HG03175 (cell line): Measurements from ENCODE around the gene COL7A1.

ENCODE experiments used
- ATAC-seq: cut with Tn5 transposase; IDR thresholded peaks from one replicate; pipeline ENCODE4 v1.9.1; 2021; ENCODE audit warnings: mild to moderate bottlenecking, moderate library complexity; ENCODE audit not compliant: unreplicated experiment

Gene COL7A1

GRCh38 chr3:48592519-48593087 lies 2.5 kb downstream of the COL7A1 start:
- no peak for ATAC-seq

DNA sequence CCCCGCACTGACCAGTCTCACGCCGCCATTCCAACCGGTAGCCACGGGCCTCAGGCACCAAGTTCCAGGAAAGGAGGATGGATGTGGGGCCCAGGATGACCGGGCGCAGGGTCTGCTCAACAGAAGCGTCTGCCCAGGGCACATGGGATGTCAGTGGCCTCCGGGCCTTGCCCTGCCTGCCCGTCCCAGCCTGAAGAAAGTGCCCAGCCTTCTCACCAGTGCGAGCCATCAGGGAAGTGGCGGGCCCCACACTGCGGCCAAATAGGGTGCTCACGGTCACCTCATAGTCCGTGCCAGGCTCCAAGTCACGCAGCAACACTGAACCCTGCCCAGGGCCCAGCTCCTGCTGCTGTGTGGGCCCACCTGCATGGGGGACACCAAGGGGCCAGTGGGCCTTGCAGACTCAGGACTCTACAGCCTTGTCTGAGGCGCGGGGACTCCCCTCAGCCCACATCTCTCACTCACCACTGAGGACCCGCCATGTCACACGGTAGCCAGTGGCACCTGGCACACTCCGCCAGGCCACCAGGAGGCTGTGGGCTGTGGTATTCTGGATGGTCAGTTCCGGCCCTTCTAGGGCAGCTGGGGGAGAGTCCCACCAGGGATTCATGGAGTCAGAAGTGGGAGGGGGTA lies 3.1 kb downstream of the COL7A1 start:
- no peak for ATAC-seq

DNA sequence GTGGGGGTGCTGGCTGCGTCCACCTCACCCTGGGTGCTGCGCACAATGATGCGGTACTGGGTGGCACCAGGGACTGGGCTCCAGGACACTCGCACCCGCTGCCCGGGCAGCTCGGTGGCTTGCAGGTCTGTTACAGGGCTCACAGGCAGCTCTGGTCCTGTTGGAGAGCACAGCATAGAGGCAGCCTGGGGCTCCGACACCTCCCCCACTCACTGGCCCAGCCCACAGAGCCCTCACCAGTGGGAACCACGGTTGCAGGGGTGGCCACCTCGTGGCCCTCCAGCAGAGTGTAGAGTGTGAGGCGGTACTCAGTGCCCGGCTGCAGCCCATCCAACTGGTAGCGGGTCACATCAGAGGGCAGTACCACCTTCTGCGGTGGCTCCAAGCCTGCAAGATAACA lies 3.7 kb downstream of the COL7A1 start:
- ATAC-seq: no peak

DNA sequence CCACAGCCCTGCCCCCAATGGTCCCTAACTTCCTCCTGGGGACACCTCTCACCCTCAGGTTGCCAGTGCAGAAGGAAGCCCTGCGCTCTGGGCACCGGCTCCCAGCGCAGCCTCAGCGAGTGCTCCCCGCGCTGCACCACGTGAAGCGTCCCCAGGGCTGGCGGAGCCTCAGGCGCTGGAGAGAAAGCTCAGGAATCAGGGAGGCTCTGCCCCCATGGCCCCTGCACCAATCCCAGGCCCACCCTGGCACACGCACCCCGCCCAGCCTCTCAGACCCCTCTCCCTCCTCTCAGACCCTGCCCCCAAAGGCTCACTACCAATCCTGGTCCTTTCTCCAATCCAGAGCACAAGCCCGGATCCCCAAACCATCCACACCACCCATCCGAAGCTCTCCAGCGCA lies 6.9 kb downstream of the COL7A1 start:
- no peak for ATAC-seq

- ATAC-seq: no peak
Measured at GRCh38 chr3:48587686-48588085, 7.4 kb downstream of the COL7A1 start.

GRCh38 chr3:48585411-48585810 lies 9.7 kb downstream of the COL7A1 start:
- ATAC-seq: no peak

DNA sequence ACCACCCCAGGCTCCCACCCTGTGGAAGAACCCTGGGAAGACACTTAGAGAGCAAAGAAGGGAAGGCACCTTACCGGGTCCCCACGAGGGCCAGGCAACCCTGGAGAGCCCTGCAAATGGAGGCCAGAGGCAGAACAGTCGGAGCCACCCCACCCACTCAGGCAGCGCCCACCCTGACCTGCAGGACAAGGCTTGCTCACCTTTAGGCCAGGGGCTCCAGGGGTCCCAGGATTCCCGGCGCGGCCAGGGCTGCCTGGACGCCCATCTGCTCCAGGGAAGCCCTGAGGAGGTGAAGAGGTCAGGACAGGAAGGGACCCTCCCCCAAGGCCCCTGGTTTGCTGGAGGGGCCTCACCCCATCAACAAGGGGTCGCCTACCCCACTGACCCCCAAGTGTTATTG lies 10.3 kb downstream of the COL7A1 start:
- ATAC-seq: no peak

- no peak for ATAC-seq
Measured at GRCh38 chr3:48581621-48582481, 13.3 kb downstream of the COL7A1 start.

GRCh38 chr3:48576647-48577046 lies 18.5 kb downstream of the COL7A1 start:
- no peak for ATAC-seq

DNA sequence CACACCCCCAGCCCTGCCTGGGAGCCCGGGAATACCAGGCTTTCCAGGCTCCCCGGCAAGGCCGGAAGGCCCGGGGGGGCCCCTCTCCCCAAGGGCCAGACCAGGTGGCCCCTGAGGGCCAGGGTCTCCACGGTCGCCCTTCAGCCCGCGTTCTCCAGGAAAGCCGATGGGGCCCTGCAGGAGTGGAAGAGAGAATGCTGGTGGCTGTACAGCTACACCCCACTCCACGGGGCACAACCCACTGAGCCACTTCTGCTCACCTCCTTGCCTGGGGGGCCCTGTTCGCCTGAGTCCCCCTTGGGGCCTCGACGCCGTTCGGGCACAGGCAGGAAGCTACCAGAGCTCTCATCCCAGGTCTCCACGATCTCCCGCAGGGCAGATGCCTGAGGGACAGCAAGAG lies 19.8 kb downstream of the COL7A1 start:
- ATAC-seq: no peak

DNA sequence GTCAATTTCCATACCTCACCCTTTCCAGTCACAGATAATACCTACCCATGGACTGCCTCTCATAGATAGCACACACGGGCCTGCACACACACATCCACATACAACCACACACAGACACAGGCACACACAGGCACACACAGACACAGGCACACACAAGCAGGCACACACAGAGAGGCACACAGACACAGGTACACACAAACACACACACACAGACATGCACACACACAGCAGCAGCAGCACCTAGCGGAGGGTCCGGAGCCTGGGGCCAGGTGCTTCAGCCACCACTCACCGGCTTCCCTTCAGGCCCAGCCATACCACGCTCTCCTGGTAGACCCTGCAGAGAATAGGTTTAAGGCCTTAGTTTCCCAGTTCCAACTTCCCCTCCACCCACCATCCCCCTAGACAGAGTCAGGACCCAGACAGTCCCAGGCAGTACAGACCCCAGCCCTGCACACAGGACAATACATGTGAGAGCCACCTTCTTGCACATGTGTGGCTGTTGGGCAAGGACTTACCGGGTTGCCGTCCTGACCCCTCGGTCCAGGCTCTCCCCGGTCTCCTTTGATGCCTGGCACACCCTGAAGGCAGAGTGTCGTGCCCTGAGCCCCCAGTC lies 21.1 kb downstream of the COL7A1 start:
- no peak for ATAC-seq

DNA sequence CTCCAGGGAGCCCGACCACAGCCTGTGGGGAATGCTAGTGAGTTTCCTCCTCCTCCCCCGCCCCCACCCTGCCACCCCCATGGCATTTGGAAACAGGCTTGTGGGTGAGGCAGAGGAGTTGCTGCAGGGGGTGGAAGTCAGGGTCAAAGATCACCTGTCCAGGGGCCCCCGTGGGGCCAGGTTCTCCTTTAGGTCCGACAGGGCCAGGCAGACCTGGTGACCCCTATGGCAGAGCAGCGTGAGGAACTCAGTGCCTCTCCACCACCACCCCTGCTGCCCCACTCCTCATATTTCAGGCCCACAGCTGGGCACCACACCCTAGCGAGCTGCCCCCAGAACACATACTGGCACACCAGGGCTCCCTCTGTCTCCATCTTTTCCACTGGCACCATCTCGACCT lies 22.6 kb downstream of the COL7A1 start:
- ATAC-seq: no peak

- no peak for ATAC-seq
Measured at GRCh38 chr3:48571938-48572337, 23.2 kb downstream of the COL7A1 start.

DNA sequence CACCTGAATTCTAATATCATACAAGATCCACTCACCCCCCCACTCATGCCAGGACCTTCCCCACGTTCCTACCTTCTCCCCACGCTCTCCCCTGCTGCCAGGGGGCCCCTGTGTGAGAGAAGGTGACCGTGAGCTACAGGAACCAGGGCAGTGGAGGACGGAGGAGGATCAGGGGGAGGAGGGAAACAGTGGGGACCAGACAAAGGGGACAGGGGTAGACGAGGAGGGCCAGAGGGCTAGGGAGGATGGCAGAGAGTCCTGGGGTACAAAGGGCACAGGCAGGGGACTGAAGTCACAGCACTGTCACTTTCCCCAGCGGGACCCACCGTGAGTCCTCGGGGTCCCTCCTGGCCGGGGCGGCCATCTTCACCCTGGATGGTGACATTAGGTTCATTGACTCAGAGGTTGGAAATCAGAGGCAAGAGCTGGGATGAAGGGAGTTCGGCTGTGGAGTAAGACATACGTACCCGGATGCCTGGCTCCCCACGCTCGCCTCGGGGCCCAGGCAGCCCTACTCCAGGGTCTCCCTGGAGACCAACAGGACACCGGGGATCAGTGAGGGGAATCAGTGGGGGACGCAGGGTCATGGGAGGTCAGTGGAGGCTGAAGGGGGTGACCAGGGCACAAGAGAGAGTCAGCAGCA lies 25.2 kb downstream of the COL7A1 start:
- ATAC-seq: no peak

- ATAC-seq: no peak
Measured at GRCh38 chr3:48569400-48569799, 25.7 kb downstream of the COL7A1 start.

GRCh38 chr3:48568476-48568875 lies 26.7 kb downstream of the COL7A1 start:
- no peak for ATAC-seq

DNA sequence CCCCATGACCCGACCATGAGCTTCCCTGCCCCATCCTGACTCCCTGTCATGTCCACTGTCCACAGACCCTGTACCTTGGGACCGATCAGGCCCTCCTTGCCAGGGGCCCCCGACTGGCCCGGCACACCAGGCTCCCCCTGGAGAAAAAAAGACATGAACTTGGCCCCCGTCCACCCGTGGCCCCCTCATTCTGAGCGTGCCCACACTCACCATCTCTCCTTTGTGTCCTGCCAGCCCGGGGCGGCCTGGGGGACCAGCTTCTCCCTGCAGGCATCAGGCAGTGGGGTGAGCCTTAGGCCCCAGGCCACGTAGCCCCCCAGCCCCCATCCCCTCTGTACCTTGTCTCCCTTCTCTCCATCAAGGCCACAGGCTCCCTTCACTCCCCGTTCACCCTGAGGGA lies 27.6 kb downstream of the COL7A1 start:
- no peak for ATAC-seq

DNA sequence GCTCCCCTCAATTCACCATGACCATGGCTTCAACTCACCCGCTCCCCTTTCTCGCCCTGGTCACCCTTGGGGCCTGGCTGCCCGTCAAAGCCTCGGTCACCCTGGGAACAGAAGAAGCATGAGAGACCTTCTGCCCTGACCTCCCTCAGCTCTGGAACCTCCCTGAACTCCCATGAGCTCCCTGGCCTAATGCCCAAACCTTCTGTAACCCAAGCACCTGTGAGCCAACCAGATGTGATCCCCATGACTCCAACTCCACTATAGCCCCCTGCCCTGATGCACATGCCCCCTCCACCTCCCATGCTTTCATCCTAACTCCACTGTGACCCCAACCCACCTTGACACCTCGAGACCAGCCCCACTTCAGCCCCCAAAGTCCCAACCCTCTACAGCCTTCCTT lies 28.0 kb downstream of the COL7A1 start:
- ATAC-seq: no peak

GRCh38 chr3:48566401-48566760 lies 28.7 kb downstream of the COL7A1 start:
- no peak for ATAC-seq

- no peak for ATAC-seq
Measured at GRCh38 chr3:48565591-48566400, 29.3 kb downstream of the COL7A1 start.

DNA sequence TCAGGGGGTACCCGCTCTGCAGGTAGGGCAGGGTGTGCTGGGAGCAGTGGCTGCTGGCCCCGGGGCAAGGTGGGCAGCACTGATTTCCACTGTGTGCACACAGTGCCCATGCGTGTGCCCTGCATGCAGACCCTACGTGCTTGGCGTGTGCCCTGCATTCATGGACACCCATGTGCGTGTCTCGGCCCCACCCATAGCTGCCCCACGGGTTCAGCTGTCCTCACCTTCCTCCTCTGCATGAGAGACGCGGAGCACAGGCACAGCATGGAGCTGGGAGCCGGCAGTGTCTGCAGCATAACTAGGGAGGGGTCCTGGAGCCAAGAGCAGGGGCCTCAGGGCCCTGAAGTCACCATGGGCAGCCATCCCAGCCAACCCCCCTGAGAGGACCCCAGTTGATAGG lies 29.9 kb downstream of the COL7A1 start:
- no peak for ATAC-seq
